Measurements from ENCODE around the gene ALDH3B2.
"Not testable (repeated sequence)": the region's sequence is repeated elsewhere in the genome, so short reads cannot be mapped to it uniquely, and the experiment has no call there.

The ALDH3B2 gene

DNA sequence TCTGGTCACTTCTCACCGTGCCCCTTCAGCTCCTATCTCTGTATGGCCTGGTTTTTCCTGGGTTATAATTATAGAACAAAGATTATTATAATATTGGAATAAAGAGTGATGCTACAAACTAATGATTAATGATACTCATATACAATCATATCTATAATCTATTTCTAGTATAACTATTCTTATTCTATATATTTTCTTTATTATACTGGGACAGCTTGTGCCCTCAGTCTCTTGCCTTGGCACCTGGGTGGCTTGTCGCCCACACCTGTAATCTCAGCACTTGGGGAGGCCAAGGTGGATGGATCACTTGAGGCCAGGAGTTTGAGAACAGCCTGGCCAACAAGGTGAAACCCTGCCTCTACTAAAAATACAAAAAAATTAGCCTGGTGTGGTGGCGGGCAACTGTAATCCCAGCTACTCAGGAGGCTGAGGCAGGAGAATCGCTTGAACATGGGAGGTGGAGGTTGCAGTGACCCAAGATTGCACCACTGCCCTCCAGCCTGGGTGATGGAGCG, 14.7 kb downstream of the ALDH3B2 start:
- DNase-seq, result not testable (repeated sequence)

DNA sequence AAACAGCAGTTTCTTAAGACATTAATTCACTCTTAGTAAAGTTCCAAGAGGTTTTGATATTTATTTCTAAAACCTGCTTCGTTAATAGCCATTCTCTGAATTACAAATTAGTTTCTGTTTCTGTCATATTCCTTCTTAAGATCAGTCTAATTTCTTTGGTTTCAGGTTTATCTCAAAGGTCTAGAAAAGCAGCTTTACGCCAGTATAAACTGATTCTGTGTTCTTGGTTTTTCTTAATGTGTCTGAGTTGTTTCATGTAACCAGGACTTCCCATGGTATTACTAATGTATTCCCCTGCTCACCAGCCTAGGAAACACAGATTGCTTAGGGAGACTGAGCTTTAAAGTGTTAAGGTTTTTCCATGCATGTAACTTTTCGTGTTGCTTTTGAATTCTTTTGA, 17.1 kb downstream of the ALDH3B2 start:
- no peak for DNase-seq

DNA sequence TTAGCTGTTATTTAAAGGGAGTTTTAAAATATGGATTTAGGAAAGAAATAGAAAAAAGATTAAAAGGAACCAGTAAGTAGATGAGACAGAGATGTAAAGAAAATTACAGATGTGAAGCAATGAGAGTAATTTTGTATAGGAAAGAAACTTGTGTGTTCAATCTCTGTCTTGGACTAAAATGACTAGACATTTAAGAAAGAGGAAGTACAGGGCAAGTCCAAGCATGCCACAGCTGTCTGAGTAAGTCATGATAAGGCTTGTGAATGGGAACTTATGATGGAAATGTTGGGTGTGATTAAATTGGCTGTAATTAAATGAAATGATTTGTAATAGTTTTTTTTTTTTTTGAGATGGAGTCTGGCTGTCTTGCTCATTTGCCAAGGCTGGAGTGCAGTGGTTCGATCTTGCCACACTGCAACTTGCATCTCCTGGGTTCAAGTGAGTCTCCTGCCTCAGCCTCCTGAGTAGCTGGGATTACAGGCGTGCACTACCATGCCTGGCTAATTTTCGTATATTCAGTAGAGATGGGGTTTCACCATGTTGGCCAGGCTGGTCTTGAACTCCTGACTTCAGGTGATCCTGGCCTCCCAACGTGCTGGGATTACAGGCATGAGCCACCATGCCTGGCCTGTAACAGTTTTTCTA, 18.0 kb downstream of the ALDH3B2 start:
- peak; percentile 87 for DNase-seq

GRCh38 chr11:67654225-67654624, 20.2 kb downstream of the ALDH3B2 start:
- DNase-seq, result no peak

DNA sequence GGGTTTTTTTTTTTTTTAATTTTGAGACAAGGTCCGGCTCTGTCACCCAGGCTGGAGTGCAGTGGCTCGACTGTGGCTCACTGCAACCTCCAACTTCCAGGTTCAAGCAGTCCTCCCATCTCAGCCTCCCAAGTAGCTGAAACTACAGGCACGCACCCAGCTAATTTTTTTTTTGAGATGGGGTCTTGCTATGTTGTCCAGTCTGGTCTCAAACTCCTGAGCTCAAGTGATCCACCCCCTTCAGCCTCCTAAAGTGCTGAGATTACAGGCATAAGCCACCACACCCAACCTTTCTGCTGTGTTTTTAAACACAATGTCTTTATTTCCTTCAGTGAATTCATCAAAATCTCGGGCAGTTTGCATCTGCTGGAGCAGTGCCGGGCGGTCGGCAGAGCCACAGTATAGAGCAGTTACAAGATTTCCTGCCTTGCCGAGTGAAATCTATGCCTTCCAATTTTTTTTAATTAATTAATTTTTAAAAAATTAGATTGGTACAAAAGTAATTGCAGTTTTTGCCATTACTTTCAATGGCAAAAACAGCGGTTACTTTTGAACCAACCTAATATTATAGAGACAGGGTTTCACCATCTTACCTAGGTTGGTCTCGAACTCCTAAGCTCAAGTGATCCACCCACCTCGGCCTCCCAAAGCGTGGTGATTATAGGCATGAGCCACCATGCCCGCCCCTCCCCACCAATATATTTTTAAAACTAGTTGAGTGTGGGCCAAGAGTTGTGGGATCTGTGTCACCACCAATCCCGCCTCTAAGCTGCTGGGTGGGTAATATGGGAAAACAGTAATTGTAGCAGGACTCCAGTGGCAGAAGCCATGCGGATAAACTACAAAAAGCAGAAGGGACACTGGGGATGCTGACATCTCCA, 21.2 kb downstream of the ALDH3B2 start:
- DNase-seq, result peak; percentile 61

- no peak for DNase-seq
Measured at GRCh38 chr11:67651976-67652781, 22.2 kb downstream of the ALDH3B2 start.

DNA sequence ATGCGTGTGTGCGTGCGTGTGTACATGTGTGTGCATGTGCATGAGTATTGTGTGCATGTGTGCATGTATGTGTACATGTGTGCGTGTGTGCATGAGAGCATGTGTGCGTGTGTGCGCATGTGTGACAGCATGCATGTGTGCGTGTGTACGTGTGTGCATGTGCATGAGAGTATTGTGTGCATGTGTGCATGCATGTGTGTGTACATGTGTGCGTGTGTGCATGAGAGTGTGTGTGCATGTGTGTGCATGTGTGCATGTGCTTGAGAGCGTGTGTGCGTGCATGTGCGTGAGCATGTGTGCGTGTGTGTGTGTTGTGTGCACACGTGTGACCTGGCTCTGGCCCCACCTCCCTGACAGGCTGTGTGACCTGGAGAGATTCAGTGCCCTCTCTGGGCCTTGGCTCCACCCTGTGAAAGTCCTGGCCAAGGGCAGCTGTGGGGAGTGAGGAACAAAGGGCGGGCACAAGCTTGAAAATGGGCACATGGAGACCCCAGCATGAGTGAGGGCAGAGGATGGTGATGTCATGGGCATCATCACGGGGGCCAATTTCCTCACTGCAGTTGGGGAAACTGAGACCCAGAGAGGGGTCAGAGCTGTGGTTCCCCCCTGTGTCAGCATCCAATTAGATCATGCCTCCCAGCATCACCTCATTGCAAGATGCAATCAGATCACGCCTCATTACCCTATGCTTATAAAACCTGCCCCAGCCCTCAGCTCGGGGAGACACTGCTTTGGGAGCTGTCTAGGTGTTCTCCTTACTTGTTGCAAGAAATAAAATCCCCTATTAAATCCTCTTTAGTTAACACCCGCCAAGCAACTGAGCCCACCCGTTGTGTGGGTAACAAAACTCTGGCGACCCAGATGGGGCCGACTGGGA, 24.6 kb downstream of the ALDH3B2 start:
- no peak for DNase-seq

DNA sequence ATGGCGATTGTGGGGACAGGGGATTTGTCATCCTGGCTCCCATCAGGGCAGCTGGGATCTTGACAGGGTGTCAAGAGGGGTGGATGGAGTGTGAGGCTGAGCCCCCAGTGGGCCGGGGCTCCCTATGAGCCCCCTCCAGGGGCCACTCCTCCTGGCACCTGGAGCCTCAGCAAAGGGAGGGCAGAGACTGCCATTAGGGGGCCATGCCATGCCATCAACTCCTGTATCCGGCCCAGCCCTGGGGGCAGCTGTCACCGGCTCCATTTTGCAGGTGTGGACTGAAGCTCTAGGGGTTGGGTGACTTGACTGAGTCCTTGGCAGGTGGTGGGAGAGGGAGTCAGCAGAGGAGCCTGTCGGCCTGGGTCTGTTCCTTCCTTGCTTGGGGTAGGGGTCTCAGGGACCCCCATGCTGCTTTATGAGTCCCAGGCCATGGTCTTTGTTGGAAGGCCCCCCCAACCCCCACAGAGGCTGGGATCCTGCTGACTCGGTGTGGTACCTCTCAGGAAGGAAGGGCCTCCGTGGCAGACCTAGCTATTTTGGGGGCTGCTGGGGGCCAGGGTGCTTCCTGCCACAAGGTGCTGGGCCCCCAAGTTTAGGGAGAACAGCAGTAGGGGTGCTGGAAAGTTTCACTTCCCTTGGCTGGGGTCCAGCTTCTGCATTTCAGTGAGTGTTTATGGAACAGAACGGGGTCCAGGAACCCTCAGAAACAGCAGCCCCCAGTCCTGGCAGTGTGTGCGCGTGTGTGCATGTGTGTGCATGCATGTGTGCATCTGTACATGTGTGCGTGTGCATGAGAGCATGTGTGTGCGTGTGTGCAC, 25.4 kb downstream of the ALDH3B2 start:
- peak; percentile 93 for DNase-seq

GRCh38 chr11:67648140-67648795, 26.2 kb downstream of the ALDH3B2 start:
- DNase-seq, result peak; percentile 40

DNA sequence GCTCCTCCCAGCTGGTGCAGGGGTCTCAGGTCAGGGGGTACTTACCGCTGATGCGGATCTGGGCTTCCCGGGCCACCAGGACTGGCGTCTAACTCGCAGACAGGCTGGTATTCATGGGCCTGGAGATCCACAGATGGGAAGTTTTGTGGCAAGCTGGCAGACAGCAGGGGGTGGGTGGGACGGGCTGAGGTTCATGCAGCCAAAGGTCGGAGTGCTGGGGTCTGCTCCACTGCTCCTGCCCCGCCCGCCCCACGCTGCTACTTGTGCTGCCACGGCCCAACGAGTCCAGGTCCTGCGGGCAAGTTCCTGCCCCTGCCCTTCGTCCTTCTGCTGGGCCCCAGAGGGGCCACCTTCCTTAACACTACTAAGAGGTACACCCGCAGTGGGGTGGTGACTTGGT, 27.0 kb downstream of the ALDH3B2 start:
- no peak for DNase-seq

- DNase-seq, result peak; percentile 72
Measured at GRCh38 chr11:67646535-67647336, 27.7 kb downstream of the ALDH3B2 start.

GRCh38 chr11:67645521-67646461, 28.6 kb downstream of the ALDH3B2 start:
- DNase-seq, result no peak

- no peak for DNase-seq
Measured at GRCh38 chr11:67644472-67645418, 29.7 kb downstream of the ALDH3B2 start.

DNA sequence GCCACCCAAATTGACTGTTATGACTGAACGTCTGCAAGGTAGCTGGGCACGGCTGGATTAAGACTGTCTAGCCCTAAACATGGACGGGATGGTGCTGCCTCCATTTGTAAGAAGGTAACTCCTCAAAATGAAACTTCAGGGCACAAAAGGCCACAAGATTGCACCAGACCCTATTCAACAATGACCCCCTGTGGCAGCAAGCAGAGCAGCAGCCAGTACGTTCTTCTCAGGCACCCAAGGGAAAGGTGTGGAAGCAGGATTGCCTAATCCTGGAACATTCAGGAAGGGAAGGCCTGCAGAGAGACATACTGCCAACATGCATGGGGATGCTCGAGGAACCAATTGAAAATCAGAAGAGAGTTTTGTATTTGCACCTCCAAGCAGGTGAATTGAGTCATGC, 30.4 kb downstream of the ALDH3B2 start:
- DNase-seq, result peak; percentile 12

GRCh38 chr11:67642173-67643120, 32.0 kb downstream of the ALDH3B2 start:
- no peak for DNase-seq
